ENCODE results near the gene MRI1.
"Not testable (repeated sequence)": the region's sequence is repeated elsewhere in the genome, so short reads cannot be mapped to it uniquely, and the experiment has no call there.

The MRI1 gene

DNA sequence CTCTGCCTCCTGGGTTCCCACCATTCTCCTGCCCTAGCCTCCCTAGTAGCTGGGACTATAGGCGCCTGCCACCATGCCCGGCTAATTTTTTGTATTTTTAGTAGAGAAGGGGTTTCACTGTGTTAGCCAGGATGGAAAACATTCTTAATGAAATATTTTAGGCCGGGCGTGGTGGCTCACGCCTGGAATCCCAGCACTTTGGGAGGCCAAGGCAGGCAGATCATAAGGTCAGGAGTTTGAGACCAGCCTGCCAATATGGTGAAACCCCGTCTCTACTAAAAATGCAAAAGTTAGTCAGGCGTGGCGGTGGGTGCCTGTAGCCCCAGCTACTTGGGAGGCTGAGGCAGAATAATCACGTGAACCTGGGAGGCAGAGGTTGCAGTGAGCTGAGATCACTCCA is 29.0 kb downstream of the MRI1 start:
- DNase-seq (ENCODE audit: low read depth in 1 of 2, low spot score in 1 of 2) = not testable (repeated sequence)

DNA sequence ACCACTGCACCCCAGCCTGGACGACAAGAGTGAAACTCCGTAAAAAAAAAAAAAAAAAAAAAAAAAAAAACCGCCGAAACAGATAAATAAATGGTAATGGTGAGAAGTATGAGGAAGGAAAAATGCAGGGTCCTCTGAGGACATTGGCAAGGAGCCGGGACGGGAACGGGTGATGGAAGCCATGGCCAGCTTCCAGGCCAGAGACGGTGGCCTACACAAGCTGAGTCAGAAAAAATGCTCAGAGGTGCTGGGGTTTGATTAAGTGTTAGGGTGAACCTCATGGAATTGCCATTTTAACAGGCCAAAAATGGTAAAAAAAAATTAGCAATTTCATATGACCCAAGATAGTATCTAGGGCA is 30.1 kb downstream of the MRI1 start:
- DNase-seq (ENCODE audit: low read depth in 1 of 2, low spot score in 1 of 2) = no peak

DNA sequence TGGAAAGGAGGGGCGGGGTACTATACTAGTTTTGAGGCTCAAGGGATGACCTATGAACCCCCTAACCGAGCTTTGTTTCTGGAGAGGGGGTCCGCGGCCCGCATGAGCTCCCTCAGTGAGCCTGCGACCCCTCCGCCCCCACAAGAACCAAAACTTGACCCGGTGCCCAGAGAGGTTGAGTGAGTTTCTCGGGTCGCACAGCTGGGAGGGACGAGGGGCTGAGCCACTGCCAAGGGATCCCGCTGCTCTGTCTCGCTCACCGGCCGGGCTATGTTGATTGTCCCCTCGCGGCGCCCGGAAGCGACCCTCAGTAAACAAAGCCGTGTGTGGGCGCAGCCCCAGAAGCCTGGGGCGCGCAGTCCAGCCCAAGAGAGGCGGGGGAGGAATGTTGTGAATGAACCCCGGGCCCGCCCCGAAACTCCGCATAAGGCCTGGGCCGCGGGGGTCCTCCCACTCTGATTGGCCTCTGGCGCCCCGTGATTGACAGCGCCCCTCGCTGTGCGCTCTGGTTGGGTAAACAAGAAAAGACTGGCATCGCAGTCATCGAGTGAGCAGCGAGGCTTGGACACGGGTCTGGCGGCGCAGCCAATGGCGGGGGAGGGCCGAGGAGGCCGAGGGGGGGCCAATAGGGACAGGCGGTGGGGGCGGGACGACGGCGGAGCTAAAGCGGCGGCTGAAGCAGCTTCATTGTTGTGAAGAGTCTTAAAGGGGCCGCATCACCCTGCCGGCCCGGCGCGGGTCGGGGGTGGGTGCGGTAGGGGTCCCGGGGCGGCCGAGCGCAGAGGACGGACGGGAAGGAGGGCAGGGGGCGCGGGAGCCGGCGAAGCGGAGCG is 30.7 kb downstream of the MRI1 start, which contains the start of gene ZSWIM4:
Gene ZSWIM4, plus strand, starts transcription at position 687 of the 833 bp plus-strand sequence. CDS start 206 bp downstream, outside the sequence.
- DNase-seq (ENCODE audit: low read depth in 1 of 2, low spot score in 1 of 2) = peak; percentile 79 to 88

DNA sequence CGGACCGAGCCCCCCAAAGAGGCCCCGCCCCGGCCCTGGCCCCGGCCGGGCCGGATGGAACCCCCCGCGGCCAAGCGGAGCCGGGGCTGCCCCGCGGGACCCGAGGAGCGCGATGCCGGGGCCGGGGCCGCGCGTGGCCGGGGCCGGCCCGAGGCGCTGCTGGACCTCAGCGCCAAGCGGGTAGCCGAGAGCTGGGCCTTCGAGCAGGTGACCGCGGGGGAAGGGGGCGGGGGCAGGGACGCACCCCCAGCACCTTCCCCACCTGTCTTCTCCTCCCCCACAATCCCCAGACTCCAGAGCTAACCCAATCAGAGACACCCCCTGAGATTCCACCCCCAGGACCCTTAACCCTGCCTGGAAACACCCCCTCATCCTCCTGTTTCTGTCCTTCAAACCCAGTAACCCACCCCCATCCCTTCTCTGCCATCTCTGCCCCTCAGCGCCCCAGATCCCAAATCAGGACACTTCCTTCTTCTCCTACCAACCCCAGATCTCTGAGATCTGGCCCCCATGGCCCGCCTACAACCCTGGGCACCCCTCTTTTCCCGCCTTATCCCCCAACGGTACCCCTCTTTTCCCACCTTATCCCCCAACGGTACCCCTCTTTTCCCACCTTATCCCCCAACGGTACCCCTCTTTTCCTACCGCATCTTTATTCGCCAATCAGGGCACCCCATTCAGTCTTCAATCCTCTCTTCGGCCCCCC is 31.4 kb downstream of the MRI1 start:
- DNase-seq (ENCODE audit: low read depth in 1 of 2, low spot score in 1 of 2) = no peak

DNA sequence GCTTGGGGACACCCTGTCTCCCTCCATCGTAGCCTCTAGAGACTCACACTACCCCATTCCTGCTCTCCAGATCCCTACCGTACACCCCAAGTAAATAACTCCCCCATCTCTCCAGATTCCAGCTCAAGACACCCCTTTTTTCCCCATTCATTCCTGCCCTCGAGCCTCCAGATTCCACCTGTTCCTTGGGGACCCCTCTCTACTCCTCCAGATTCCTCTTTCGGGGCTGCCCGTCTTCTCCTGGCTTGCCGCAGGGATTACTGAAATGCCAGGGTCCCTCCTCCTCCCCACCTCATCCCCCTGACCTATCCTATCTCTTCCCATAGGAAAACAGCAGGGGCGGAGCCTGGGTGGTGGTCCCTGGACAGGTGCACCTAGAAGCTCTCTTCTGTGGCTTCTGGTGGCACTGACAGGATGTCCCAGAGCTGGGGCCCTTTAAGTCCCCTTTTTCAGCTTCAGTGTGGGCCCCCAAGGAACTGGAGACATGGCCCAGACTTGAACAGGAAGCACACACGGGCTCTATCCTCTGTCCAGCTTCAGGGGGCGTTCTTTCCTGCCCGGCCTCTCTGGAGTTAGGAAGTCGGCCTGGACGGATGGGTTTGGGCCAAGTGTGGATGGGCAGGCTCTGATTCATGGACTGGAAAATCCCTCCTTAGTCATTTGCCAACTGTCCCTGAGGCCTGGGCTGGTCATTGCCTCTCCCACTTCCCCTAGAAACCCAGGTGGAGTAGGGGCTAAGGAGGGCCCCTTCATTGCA is 32.2 kb downstream of the MRI1 start:
- DNase-seq (ENCODE audit: low read depth in 1 of 2, low spot score in 1 of 2) = no peak

- DNase-seq (ENCODE audit: low read depth in 1 of 2, low spot score in 1 of 2) = no peak
Measured at GRCh38 chr19:13797058-13797440, 32.7 kb downstream of the MRI1 start.

- DNase-seq (ENCODE audit: low read depth in 1 of 2, low spot score in 1 of 2) = no peak
Measured at GRCh38 chr19:13797870-13798269, 33.5 kb downstream of the MRI1 start.

DNA sequence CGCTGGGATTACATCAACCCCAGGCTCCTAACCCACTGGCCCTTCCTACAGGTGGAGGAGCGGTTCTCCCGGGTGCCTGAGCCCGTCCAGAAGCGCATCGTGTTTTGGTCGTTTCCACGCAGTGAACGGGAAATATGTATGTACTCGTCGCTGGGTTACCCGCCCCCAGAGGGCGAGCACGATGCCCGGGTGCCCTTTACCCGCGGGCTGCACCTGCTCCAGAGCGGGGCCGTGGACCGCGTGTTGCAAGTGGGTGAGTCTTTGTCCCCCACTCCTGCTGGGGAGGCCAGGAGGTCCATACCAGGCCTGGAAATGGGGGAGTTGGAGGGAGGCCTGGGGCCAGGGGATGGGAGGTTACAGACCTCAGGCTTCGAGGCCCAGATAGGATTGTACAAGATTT is 35.3 kb downstream of the MRI1 start:
- DNase-seq (ENCODE audit: low read depth in 1 of 2, low spot score in 1 of 2) = no peak

DNA sequence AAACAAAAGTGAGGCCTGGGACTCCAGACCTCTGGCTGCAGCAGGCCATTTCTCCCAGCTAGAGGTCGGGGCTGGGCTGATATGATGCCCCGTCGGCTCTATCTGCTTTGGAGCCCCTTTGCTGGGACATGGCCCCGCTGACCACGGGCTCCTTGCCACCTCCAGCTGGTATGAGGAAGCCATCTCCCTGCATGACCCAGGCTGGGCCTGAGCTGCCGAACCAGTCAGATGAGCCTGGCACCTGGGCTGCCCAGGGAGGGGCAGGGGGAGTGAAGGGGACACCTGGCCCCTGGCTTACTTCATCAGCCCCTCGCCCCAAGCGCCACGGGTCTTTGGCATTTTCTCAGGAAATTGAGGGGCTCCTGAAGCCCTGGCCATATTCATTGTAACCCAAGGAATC is 38.7 kb downstream of the MRI1 start:
- DNase-seq (ENCODE audit: low read depth in 1 of 2, low spot score in 1 of 2) = no peak

DNA sequence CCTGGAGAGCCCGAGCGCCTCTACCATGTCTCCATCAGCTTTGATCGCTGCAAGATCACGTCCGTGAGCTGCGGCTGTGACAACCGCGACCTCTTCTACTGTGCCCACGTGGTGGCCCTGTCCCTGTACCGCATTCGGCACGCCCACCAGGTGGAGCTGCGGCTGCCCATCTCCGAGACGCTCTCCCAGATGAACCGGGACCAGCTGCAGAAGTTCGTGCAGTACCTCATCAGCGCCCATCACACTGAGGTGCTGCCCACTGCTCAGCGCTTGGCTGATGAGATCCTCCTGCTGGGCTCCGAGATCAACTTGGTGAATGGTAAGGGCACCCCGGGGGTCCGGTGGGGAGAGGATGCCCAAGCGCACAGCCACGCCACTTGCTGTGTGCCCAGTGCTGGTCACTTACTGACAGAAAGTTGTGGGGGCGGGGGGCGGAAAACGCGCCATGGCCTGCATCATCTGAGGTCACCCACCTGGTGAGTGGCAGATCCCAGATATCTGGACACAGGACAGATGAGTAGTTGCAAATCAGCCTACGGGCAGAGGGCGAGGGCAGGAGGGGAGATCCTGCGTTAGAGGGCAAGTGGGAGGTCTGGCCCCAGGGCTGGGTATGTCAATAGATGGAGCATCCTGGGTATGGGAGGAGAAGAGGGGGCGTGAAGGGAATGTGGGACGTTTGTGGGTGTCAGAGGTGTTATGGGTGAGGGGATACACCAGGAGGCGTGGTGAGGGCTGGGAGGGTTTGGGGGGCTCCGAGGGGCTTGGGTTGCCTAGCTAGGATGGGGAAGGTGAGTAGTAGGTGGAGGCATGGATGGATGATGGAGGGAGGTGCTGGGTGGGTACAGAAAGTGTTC is 40.7 kb downstream of the MRI1 start:
- DNase-seq (ENCODE audit: low read depth in 1 of 2, low spot score in 1 of 2) = no peak

DNA sequence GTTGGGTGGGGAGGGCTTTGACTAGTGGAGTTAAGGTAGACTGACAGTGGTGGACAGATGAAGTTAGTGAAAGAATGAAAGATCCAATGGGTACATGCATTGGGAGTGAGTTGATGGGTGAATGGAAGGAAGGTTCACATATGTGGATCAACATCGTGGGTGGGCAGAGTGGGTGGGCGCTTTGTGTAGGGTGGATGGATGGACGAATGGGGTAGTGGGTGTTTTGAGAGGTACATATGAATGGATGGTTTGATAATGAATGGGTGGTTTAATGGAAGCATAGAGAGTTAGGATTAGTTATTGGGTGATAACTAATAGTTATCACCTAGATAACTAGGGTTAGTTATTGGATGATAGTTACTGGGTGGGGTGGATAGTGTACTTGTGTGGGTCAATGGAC is 42.4 kb downstream of the MRI1 start:
- no peak for DNase-seq (ENCODE audit: low read depth in 1 of 2, low spot score in 1 of 2)

DNA sequence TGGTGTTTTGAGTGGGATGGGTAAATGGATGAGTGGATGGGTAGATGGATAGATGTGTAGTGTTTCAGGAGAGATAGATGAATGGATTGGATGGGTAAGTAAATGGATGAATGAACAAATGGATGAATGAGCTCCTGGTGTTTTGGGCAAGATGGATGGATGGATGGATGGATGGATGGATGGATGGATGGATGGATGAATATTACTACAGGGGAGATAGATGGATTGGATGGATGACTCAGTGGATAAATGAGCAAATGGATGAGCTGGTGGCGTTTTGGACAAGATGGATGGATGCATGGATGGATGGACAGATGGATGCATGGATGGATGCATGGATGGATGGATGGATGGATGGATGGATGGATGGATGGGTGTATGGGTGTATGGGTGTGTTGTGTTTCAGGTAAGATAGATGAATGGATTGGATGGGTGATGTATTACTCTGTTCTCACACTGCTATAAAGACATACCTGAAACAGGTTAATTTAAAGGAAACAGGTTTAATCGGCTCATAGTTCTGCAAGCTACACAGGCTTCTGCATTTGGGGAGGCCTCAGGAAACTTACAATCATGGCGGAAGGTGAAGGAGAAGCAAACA is 43.2 kb downstream of the MRI1 start:
- DNase-seq (ENCODE audit: low read depth in 1 of 2, low spot score in 1 of 2) = no peak

DNA sequence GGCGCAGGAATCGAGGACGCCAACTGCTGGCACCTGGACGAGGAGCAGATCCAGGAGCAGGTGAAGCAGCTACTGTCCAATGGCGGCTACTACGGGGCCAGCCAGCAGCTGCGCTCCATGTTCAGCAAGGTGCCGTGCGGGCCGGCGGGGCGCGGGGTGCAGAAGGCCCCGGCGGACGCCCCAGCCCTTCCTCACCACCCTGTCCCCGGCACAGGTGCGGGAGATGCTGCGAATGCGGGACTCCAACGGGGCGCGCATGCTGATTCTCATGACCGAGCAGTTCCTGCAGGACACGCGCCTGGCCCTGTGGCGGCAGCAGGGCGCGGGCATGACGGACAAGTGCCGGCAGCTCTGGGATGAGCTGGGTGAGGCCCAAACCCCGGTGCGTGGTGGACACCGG is 44.5 kb downstream of the MRI1 start:
- no peak for DNase-seq (ENCODE audit: low read depth in 1 of 2, low spot score in 1 of 2)

DNA sequence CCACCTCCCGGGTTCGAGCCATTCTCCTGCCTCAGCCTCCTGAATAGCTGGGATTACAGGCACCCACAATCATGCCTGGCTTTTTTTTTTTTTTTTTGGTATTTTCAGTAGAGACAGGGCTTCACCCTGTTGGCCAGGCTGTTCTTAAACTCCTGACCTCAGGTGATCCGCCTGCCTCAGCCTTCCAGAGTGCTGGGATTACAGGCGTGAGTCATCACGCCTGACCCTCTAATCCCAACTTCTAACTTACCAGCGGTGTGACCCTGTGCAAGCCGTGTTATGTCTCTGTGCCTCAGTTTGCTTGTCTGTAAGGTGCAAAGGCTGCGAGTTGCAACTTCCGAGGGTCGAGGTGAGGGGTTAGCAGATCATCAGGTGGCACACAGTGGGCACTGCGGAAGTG is 48.2 kb downstream of the MRI1 start:
- no peak for DNase-seq (ENCODE audit: low read depth in 1 of 2, low spot score in 1 of 2)

GRCh38 chr19:13813147-13813546 is 48.8 kb downstream of the MRI1 start:
- no peak for DNase-seq (ENCODE audit: low read depth in 1 of 2, low spot score in 1 of 2)

- no peak for DNase-seq (ENCODE audit: low read depth in 1 of 2, low spot score in 1 of 2)
Measured at GRCh38 chr19:13814550-13814949, 50.2 kb downstream of the MRI1 start.

DNA sequence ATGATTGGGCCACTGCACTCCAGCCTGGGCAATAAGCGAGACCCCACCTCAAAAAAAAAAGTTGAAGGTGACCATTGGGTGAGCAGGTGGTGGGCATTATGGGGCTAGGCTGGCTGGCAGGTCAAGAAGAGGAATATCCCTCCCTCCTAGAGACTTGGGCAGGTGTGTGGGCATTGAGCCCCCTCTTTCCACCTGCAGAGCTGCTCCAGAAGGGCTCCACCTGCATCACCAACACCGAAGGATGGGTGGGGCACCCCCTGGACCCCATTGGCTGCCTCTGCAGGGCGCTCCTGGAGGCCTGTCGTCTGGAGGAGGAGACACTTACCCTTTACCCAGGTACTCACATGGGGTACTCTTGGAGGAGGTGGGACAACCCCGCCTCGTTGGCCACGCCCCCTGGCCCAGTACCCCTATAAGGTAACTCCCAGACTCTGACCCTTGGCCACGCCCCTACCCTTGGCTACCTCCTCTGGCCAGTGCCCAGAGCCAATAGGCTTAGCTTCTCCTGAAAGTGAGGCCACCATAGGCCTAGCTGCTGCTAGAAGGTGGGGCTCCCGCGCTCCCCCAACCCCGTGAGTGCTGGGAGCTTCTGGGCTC is 52.8 kb downstream of the MRI1 start:
- DNase-seq (ENCODE audit: low read depth in 1 of 2, low spot score in 1 of 2) = no peak

GRCh38 chr19:13817615-13818371 is 53.5 kb downstream of the MRI1 start:
- DNase-seq (ENCODE audit: low read depth in 1 of 2, low spot score in 1 of 2) = no peak

DNA sequence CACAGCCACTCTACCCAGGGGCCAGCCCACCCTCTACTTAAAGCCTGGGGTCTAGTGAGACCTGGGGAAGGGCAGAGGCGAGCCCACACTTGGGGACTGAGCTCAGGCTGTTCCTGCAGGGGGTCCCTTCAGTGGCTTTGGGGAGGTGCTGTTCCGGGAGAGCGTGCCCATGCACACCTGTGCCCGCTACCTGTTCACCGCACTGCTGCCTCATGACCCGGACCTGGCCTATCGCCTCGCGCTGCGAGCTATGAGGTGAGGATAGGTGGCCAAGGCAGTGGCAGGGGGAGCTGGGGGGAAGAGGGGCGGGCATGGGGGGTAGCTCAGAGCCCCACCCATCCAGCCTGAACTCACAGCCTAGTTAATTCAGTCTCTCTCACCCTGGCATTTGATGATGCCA is 54.9 kb downstream of the MRI1 start:
- DNase-seq (ENCODE audit: low read depth in 1 of 2, low spot score in 1 of 2) = no peak
